Stimulated activated CD8-positive, alpha-beta memory T cell treated with anti-CD3 and anti-CD28 coated beads, Interleukin-7, amount 100 ng/mL, for 1 hour (primary cell): ENCODE data around the gene NUP214.
"Not testable (repeated sequence)": the region's sequence is repeated elsewhere in the genome, so short reads cannot be mapped to it uniquely, and the experiment has no call there.

Source experiments
- DNase-seq, 2 donors: peaks; one replicate each; pipeline ENCODE4 v3.0.0-alpha.2; 2020; ENCODE audit warnings: low read depth in 2 of 2

Gene NUP214

GRCh38 chr9:131233995-131234394, 108.6 kb downstream of the NUP214 start:
- no peak for DNase-seq

GRCh38 chr9:131234799-131235479, 109.6 kb downstream of the NUP214 start:
- DNase-seq = no peak

DNA sequence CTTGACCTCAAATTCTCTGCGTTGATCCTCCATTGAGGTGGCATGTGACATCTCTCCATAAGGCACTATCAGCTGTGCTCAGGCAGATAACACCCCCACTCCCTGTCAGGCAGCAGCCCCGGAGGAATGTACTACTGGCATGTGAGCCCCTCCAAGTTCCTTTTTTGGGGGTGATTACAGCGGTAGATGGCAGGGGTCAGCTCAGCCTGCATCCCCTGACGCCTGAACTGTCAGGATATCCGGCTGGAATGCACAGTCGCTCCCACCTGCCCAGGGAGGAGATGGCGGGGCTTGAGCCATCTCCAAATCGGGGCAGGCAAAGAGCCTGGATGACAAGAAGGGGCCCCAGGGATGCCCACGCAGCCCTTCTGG, 110.1 kb downstream of the NUP214 start:
- DNase-seq = no peak

- no peak for DNase-seq
Observed at GRCh38 chr9:131236161-131236560, 110.8 kb downstream of the NUP214 start.

- no peak for DNase-seq
Observed at GRCh38 chr9:131236761-131237160, 111.4 kb downstream of the NUP214 start.

- DNase-seq = no peak
Observed at GRCh38 chr9:131237291-131237690, 111.9 kb downstream of the NUP214 start.

DNA sequence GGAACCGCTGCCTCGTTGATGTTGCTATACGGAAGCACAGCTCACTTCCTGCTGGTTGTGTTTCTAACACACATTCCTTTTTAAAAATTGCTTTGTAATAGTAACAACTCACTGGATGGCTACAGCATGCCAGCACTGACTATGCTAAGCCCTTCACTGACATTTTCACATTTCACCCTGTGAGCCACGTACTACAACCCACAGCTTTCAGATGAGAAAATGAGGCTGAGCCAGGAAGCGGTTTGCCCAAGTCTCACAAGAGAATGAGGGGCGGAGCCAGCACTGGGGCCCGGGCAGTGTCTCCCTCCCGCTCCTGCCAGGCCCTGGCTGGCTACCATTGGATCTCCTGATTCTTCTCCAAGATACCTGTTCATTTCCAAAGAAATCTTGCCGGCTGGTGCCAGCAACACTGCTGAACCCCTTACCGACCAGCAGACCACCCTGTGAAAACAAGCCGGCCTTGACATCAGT, 112.6 kb downstream of the NUP214 start:
- peak; percentile 55 to 57 for DNase-seq

- no peak for DNase-seq
Observed at GRCh38 chr9:131238402-131239021, 113.1 kb downstream of the NUP214 start.

- no peak for DNase-seq
Observed at GRCh38 chr9:131239161-131239975, 114.0 kb downstream of the NUP214 start.

DNA sequence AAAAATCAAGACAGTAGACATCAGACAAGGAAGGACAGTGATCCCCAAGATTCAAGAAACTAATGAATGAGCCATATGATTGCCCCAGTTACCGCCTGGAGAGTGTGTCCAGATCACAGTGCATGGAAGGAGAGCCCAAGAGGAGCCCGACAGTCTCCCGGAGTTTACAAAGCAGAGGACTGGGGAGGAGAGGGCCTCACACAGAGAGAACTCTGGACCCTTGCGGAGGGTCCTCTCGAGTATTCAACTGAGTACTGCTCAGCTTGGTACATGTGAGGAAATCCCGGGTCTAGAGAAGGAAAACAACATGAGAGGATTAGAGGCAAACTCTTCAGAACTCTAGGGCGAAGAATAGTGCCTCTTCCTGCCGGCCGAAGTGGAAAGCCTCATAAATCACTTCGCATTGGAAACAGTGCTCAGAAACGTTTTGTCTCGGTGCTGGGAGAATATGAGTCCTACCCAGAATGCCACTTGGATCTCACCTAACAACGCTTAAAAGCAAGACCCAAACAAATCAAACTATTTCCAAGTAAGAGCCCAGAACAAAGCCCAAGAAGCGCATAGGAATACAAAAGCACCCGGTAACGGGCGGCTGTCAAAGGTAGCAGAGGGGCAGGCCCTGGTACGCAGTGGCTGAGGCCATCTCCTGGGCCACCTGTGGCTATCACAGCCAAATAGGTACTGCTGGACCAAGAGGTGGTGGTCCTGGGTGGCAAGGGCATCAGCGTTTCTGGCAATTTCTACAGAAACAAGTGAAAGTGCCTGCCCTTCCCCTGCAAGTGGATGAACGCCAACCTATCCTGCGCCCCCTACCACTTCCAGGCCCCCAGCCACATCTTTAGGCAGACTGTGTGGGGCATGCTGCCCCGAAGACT, 114.9 kb downstream of the NUP214 start:
- no peak for DNase-seq

GRCh38 chr9:131244331-131244730, 118.9 kb downstream of the NUP214 start:
- DNase-seq = not testable (repeated sequence)

DNA sequence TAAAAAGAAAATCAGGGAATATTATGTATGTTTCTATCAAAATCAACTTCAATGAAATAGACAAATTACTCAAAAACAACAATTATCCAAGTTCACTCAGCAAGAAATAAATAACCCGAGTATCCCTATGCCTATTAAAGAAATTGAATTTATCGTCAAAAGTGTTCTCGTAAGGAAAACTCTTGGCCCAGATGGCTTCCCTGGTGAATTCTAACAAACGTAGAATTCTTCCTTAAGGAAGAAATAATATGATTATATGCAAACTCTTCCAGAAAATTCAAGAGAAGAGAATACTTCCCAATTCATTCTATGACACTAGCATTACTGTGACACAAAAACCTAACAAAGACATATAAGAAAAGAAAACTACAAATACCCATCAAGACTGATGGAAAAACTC, 121.2 kb downstream of the NUP214 start:
- DNase-seq = no peak

GRCh38 chr9:131252120-131252519, 126.7 kb downstream of the NUP214 start:
- no peak for DNase-seq

GRCh38 chr9:131253891-131254491, 128.6 kb downstream of the NUP214 start:
- DNase-seq = no peak

GRCh38 chr9:131254626-131255025, 129.2 kb downstream of the NUP214 start:
- DNase-seq = no peak

- no peak for DNase-seq
Observed at GRCh38 chr9:131255676-131256197, 130.4 kb downstream of the NUP214 start.

DNA sequence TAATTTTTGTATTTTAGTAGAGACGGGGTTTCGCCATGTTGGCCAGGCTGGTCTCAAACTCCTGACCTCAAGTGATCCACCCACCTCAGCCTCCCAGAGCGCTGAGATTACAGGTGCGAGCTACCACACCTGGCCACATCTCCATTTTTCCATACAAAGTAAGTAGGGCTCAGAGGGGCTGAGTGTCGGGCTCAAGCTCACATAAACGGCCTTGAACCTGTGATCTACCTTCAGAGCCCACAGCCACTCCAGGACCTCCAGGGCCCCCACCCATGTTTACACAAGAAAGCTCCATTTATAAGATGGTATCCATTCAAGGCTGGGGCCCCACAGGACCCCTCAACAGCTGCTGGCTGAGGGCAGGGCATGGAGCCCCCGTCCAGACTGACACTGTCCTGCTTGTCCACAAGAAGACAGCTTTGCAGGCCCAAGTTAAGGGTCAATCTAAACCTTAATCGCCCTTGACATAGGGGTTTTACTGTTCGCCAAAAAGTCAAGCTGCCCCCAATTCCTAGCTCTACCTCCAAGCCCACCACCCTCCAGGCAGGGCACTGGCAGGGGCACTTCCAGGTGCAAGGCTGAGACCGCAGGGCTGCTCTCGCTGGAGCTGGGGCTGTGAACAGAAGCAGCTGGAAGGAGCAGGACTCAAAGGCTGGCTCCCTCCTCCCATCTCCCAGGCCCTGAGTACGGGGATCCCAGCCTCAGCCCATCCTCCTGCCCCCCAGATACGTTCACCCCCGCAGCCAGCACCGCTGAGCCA, 132.1 kb downstream of the NUP214 start:
- no peak for DNase-seq

- DNase-seq = no peak
Observed at GRCh38 chr9:131258186-131258585, 132.8 kb downstream of the NUP214 start.

DNA sequence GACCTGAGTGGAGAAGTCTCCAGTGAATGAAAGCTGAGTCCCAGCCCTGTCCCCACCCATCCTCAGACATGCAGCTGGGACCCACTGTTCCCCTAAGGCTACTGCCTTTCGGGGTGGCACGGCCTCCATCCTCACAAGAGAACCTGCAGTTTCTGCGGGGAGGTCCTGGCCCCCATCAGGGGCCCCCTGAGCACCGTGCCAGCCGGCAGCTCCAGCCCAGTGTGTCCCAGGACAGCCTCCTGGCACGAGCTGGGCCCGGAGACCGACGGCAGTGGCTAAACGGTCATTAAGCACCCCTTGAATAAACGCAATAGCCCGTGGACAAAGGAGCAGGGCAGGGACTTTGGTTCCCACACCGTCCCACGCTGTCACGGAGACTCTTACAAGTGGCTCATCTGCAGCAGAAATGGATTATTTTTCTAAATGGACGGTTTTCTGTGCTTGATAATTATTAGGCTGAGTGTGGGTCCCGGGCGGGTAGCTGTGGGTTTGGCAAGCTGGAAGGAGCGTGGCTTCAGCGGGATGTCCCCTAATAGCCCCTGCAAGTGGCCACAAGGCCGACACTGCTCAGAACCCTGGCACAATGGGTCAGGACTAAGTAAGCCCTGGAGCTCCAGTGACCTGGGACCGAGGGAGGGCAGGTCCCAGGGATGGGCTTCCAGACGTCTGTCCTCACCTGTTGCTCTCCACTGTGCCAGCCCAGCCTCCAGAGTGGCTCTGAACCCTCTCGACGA, 133.5 kb downstream of the NUP214 start:
- DNase-seq = no peak
